ENCODE data around the gene ILK. TPM values are rescaled to one million over a fixed set of nuclear protein-coding genes. Genes with fewer than 3 reads are reported as not detected.

ILK gene
- total and polyA plus RNA-seq, 2 of the 13 experiments (the other 11 are each of a cell fraction or from before 2014, with no cell fraction given), result 70.3 to 108 TPM

GRCh38 chr11:6612213-6613041, 8.9 kb downstream of the ILK start, which contains the start of gene TAF10 (continued):
- peak; percentile 64; the same call in 1 of the 2 replicates for TF ChIP-seq TFDP2 (CRISPR knock-in tag; IDR thresholded peaks at IDR 0.05)
- no peak for TF ChIP-seq NFYC (CRISPR knock-in tag; IDR thresholded peaks at IDR 0.05)
- TF ChIP-seq SOX5 (CRISPR knock-in tag; IDR thresholded peaks at IDR 0.05; ENCODE audit: borderline replicate concordance), result peak; percentile 44; the same call in 1 of the 2 replicates
- peak; percentile 15; the same call in 1 of the 2 replicates for TF ChIP-seq MIXL1 (CRISPR knock-in tag; IDR thresholded peaks at IDR 0.05)
- no peak for TF ChIP-seq KDM6A (CRISPR knock-in tag; IDR thresholded peaks at IDR 0.05; ENCODE audit: low read depth)
- TF ChIP-seq ZNF230 (CRISPR knock-in tag; IDR thresholded peaks at IDR 0.05), result peak; percentile 79; the same call in 1 of the 2 replicates
- TF ChIP-seq HMGXB3 (CRISPR knock-in tag; IDR thresholded peaks at IDR 0.05; ENCODE audit: borderline replicate concordance), result 0 out of 2 replicates have a peak, but pooled peaks have one; percentile 22
- peak; percentile 77 for TF ChIP-seq ARNT2 (CRISPR knock-in tag; IDR thresholded peaks at IDR 0.05; ENCODE audit: low read depth)
- TF ChIP-seq ZNF775 (CRISPR knock-in tag; IDR thresholded peaks at IDR 0.05; ENCODE audit: borderline replicate concordance), result no peak
- TF ChIP-seq ZNF143 (CRISPR knock-in tag; IDR thresholded peaks at IDR 0.05), result no peak
- TF ChIP-seq ATF1 (CRISPR knock-in tag; IDR thresholded peaks at IDR 0.05), result peak; percentile 23; the same call in 1 of the 2 replicates
- no peak for TF ChIP-seq DZIP1 (CRISPR knock-in tag; IDR thresholded peaks at IDR 0.05)
- no peak for TF ChIP-seq PBX2 (CRISPR knock-in tag; IDR thresholded peaks at IDR 0.05)
- no peak; the same call in 1 of the 2 replicates for TF ChIP-seq NCOA2 (CRISPR knock-in tag; IDR thresholded peaks at IDR 0.05)
- no peak for TF ChIP-seq TBP (CRISPR knock-in tag; IDR thresholded peaks at IDR 0.05)
- TF ChIP-seq MXD1 (CRISPR knock-in tag; IDR thresholded peaks at IDR 0.05), result no peak
- TF ChIP-seq ZNF501 (CRISPR knock-in tag; IDR thresholded peaks at IDR 0.05), result peak; percentile 86
- no peak; the same call in 1 of the 2 replicates for TF ChIP-seq ZBTB7A (CRISPR knock-in tag; IDR thresholded peaks at IDR 0.05)
- TF ChIP-seq BCL6 (CRISPR knock-in tag; IDR thresholded peaks at IDR 0.05), result peak; percentile 35; the same call in 1 of the 2 replicates
- TF ChIP-seq ZNF576 (CRISPR knock-in tag; IDR thresholded peaks at IDR 0.05), result 0 out of 2 replicates have a peak, but pooled peaks have one; percentile 37
